Vagina (tissue), 2 donors: ENCODE measurements around the gene SUN5. TPM values are rescaled to one million over a fixed set of nuclear protein-coding genes. Genes with fewer than 3 reads are reported as not detected.

Experiments used
- DNase-seq, 2 donors: peaks; one replicate each; pipeline ENCODE4 v3.0.0-alpha.2; 2017; ENCODE audit errors: extremely low spot score in 2 of 2
- H3K27ac ChIP-seq: fragments of 200-600 bp; sonication (generic); one replicate; pipeline ENCODE4 v1.5.1; 2019
- H3K27me3 ChIP-seq: fragments of 200-600 bp; sonication (generic); one replicate; pipeline ENCODE4 v1.5.1; 2019
- H3K36me3 ChIP-seq, 2 donors: fragments of 200-600 bp; sonication (generic); one replicate each; pipeline ENCODE4 v1.5.1; 2017 to 2019
- H3K4me1 ChIP-seq: fragments of 200-600 bp; sonication (generic); one replicate; pipeline ENCODE4 v1.5.1; 2019
- H3K4me3 ChIP-seq, 2 donors: fragments of 200-600 bp; sonication (generic); 1 replicate in 1 of 2; 2 replicates in 1 of 2; pipeline ENCODE4 v1.5.1; 2016 to 2019
- H3K9me3 ChIP-seq: fragments of 200-600 bp; sonication (generic); one replicate; pipeline ENCODE4 v1.5.1; 2019
- CTCF ChIP-seq, 3 experiments: fragments of 450-650 bp in 2 of 3; fragments of 200-600 bp in 1 of 3; sonication (generic) in 1 of 3; IDR thresholded peaks; one replicate each; pipeline ENCODE4 v1.5.1; 2017 to 2019; ENCODE audit warnings: antibody characterized with exemption in 3 of 3, mild to moderate bottlenecking in 2 of 3, moderate library complexity in 2 of 3
- POLR2A ChIP-seq, 2 donors: fragments of 450-650 bp; IDR thresholded peaks; one replicate each; pipeline ENCODE4 v1.6.1; 2017; ENCODE audit warnings: antibody characterized with exemption in 2 of 2, mild to moderate bottlenecking in 2 of 2, moderate library complexity in 2 of 2
- POLR2AphosphoS5 ChIP-seq, 2 donors: sonication (generic); formaldehyde crosslinking; IDR thresholded peaks; one replicate each; pipeline ENCODE4 v1.9.0; 2017; ENCODE audit warnings: antibody characterized with exemption in 2 of 2, mild to moderate bottlenecking in 2 of 2, low read depth in 1 of 2; ENCODE audit not compliant: insufficient read depth in 1 of 2
- intact Hi-C: fragments of 100-400 bp; cut with DNase I; formaldehyde crosslinking; loops from one replicate; pipeline ENCODE4 v1.15.1; 2023
- total RNA-seq: library from RNA; depleted of rRNA; stranded (reverse); fragments of >200 nt; gene quantifications from one replicate; pipeline ENCODE4 v1.2.3, GENCODE V29; 2016

SUN5 gene
- total RNA-seq, 1 donor from 2014 or later: not detected

- Histone ChIP-seq H3K9me3 (no peaks in the 10 kb centered on the region), H3K27me3 (no peaks in the 10 kb centered on the region), H3K36me3 (no peaks in the 10 kb centered on the region), H3K4me3 (no peak overlapping the region), H3K4me1 (no peaks in the 10 kb centered on the region), H3K27ac (no peak overlapping the region)
- intact Hi-C loops: no loop called here
- DNase-seq: no peak
- no peak for TF ChIP-seq POLR2AphosphoS5 (IDR thresholded peaks at IDR 0.05; ENCODE audit: insufficient read depth in 1 of 2, low read depth in 1 of 2)
- TF ChIP-seq POLR2A (IDR thresholded peaks at IDR 0.05): no peak
- no peak for TF ChIP-seq CTCF (IDR thresholded peaks at IDR 0.05)
Observed at GRCh38 chr20:33023439-33024242, 19.4 kb upstream of the SUN5 start.

- no peaks in the 10 kb centered on the region for H3K9me3 ChIP-seq
- intact Hi-C loops: no loop called here
- H3K27me3 ChIP-seq: no peaks in the 10 kb centered on the region
- no peaks in the 10 kb centered on the region for H3K36me3 ChIP-seq
- no peak overlapping the region for H3K27ac ChIP-seq
- TF ChIP-seq CTCF (IDR thresholded peaks at IDR 0.05): no peak
- TF ChIP-seq POLR2A (IDR thresholded peaks at IDR 0.05): no peak
- no peak for TF ChIP-seq POLR2AphosphoS5 (IDR thresholded peaks at IDR 0.05; ENCODE audit: insufficient read depth in 1 of 2, low read depth in 1 of 2)
- H3K4me3 ChIP-seq: no peak overlapping the region
- H3K4me1 ChIP-seq: no peaks in the 10 kb centered on the region
- DNase-seq: no peak
Observed at GRCh38 chr20:33022694-33023438, 18.6 kb upstream of the SUN5 start.

GRCh38 chr20:33022289-33022688 is 18.1 kb upstream of the SUN5 start:
- TF ChIP-seq POLR2A (IDR thresholded peaks at IDR 0.05) (no peak), CTCF (IDR thresholded peaks at IDR 0.05) (no peak), POLR2AphosphoS5 (IDR thresholded peaks at IDR 0.05; ENCODE audit: insufficient read depth in 1 of 2, low read depth in 1 of 2) (no peak)
- no peaks in the 10 kb centered on the region for H3K36me3 ChIP-seq
- DNase-seq: no peak
- H3K4me1 ChIP-seq: no peaks in the 10 kb centered on the region
- no peak overlapping the region for H3K27ac ChIP-seq
- no peaks in the 10 kb centered on the region for H3K9me3 ChIP-seq
- no peak overlapping the region for H3K4me3 ChIP-seq
- intact Hi-C loops: no loop called here
- no peaks in the 10 kb centered on the region for H3K27me3 ChIP-seq

- Histone ChIP-seq H3K27me3 (no peaks in the 10 kb centered on the region), H3K4me1 (no peaks in the 10 kb centered on the region), H3K9me3 (no peaks in the 10 kb centered on the region), H3K4me3 (no peak overlapping the region), H3K36me3 (no peaks in the 10 kb centered on the region), H3K27ac (no peak overlapping the region)
- no peak for TF ChIP-seq POLR2AphosphoS5 (IDR thresholded peaks at IDR 0.05; ENCODE audit: insufficient read depth in 1 of 2, low read depth in 1 of 2)
- TF ChIP-seq CTCF (IDR thresholded peaks at IDR 0.05): no peak
- TF ChIP-seq POLR2A (IDR thresholded peaks at IDR 0.05): no peak
- DNase-seq: no peak
- intact Hi-C loops: no loop called here
Observed at GRCh38 chr20:33021879-33022278, 17.6 kb upstream of the SUN5 start.
